Heart left ventricle (tissue), 13 donors: ENCODE measurements around the gene FBN1.

Source experiments
- POLR2A ChIP-seq, 2 donors: fragments of 450-650 bp; IDR thresholded peaks; one replicate each; pipeline ENCODE4 v1.6.1; 2017; ENCODE audit warnings: antibody characterized with exemption in 2 of 2, mild to moderate bottlenecking in 2 of 2, moderate library complexity in 2 of 2
- TF ChIP-seq, protein P1 (sequence below), 12 donors: fragments of 200-600 bp; sonication (generic) in 4 of 12; IDR thresholded peaks; one replicate each; pipeline versions ENCODE4 v1.5.0 to v1.8.0; 2018 to 2022; ENCODE audit warnings: antibody characterized with exemption in 12 of 12, mild to moderate bottlenecking in 5 of 12
- donor health status: ischemic (EF 13 %, LVEDD 7.1; RV severe dilation, severe dysfunction).
- donor health status: DM: no; HTN: yes; CAD: no.
- donor health status: DM: no; HTN: no; CAD: no.
- donor health status: ischemic (EF 25% LVEDD 6.9; RV normal size, moderate dysfunction).
- donor health status: ischemic (EF 25% LVEDD 5.7; RV mildly dilated, moderate dysfunction).
- donor health status: ischemic (EF 35%, LVEDD 5.7; RV mildly dilated, moderate dysfunction).
- donor health status: nonischemic (EF 11% LVEDD 7.7; RV severe dilation, severe dysfunction).
- donor health status: DM: yes; HTN: yes; CAD: no.
- donor health status: PGD.
- donor health status: ischemic (EF 29% LVEDD 5.4; RV normal size, mild dysfunction).
- donor health status: nonischemic (EF 23%, LVEDD 6.1; RV moderate dilation, normal function).

DNA sequence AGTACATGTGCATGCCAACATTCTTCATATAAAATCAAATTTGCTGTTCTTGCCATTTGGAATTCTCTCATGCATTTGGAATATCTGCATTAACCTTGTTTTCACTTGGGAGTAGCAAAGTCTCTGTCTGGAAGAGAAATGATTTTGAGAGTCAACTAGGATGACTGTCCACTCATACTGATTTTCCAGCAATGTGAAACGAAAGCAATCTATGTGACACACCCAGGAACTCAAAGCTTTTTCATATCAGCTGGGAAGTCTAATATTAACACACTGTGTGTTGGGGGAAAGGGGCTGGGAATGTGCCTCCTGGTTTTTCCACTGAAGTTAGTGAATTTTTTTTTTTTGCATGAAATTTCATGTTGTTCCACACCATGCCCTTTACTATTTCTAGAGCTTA, 189.4 kb downstream of the FBN1 start:
- TF ChIP-seq POLR2A (IDR thresholded peaks at IDR 0.05), result no peak
- TF ChIP-seq, protein P1, sequence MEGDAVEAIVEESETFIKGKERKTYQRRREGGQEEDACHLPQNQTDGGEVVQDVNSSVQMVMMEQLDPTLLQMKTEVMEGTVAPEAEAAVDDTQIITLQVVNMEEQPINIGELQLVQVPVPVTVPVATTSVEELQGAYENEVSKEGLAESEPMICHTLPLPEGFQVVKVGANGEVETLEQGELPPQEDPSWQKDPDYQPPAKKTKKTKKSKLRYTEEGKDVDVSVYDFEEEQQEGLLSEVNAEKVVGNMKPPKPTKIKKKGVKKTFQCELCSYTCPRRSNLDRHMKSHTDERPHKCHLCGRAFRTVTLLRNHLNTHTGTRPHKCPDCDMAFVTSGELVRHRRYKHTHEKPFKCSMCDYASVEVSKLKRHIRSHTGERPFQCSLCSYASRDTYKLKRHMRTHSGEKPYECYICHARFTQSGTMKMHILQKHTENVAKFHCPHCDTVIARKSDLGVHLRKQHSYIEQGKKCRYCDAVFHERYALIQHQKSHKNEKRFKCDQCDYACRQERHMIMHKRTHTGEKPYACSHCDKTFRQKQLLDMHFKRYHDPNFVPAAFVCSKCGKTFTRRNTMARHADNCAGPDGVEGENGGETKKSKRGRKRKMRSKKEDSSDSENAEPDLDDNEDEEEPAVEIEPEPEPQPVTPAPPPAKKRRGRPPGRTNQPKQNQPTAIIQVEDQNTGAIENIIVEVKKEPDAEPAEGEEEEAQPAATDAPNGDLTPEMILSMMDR (IDR thresholded peaks at IDR 0.05), result no peak
